GM18873 (cell line): ENCODE measurements around the gene CCDC175.
A peak's percentile ranks its signal among the peaks of the same experiment; 100 is the strongest.

Experiments
- ATAC-seq: cut with Tn5 transposase; IDR thresholded peaks from one replicate; pipeline ENCODE4 v1.9.1; 2021; ENCODE audit warnings: mild to moderate bottlenecking, moderate library complexity, moderate number of reproducible peaks; ENCODE audit not compliant: unreplicated experiment, low FRiP score

The CCDC175 gene

DNA sequence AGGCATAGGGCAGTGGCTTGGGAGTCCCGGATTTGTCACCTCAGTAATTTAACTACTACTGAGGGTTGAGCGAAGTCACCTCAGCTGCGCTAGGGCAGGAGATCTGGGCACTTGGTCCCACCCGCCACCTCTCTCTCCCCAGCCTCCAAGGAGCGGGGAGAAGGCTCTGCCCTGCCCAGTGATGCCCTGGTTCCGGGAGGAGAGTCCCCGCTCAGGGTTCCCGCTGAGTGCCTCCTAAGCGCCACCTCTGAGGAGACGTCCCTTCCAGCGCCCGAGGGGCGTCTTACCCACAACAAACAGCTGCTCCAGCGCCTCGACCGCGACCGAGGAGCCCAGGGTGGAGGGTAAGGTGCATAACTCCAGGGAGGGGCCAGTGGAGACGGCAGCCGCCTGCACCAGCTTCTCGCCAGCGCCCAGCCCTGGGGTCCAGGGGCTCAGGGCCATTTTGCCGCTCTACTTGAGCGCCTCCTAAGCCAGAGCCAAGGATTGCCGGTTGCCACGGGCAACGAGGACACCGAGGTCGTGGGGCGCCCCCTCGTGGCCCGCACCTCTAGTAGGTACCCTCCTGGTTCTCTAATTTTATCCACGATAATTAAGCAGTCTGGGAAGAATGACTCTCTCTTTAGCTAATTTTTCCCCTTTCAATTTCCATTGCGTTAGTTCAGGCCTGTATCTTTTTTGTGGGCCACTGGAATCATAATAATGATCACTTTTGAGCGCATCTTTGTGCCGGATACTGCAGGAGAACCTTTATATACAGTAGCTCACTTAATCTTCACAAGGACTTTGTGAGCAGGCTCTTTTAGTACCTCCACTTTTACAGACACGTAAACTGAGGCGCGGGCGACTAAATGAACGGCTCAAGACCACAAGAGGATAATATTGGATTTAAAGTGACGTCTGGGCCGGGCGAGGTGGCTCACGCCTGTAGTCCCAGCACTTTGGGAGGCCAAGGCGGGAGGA is at the start of gene CCDC175:
Gene CCDC175, minus strand, starts transcription at position 481 of the 963 bp plus-strand sequence. Its CDS starts 37 bp downstream, at position 444.
- peak; percentile 90 for ATAC-seq

DNA sequence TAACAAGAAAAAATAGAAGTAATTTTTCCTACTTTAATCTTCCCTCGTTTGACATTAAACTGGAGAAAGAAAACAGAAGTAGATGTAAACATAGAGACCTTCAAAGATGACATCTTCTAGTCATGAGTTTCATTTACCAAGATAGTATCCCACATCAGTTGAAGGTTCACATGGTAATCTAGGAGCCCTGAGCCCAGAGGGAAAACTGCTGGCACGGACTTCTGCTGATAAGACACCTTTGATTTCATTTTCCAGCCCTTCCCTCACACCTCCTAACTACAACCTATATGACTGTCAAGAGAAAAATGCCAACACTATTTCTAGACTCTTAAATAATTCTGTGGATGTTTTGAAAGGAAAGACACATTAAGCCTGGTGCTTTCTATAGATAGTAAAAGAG is 46.0 kb upstream of the CCDC175 start:
- ATAC-seq, result no peak

- ATAC-seq, result no peak
Measured at GRCh38 chr14:59619061-59619460, 42.4 kb upstream of the CCDC175 start.

- no peak for ATAC-seq
Measured at GRCh38 chr14:59601056-59601455, 24.4 kb upstream of the CCDC175 start.

- no peak for ATAC-seq
Measured at GRCh38 chr14:59600211-59600945, 23.8 kb upstream of the CCDC175 start.

- ATAC-seq, result no peak
Measured at GRCh38 chr14:59595071-59595470, 18.5 kb upstream of the CCDC175 start.

DNA sequence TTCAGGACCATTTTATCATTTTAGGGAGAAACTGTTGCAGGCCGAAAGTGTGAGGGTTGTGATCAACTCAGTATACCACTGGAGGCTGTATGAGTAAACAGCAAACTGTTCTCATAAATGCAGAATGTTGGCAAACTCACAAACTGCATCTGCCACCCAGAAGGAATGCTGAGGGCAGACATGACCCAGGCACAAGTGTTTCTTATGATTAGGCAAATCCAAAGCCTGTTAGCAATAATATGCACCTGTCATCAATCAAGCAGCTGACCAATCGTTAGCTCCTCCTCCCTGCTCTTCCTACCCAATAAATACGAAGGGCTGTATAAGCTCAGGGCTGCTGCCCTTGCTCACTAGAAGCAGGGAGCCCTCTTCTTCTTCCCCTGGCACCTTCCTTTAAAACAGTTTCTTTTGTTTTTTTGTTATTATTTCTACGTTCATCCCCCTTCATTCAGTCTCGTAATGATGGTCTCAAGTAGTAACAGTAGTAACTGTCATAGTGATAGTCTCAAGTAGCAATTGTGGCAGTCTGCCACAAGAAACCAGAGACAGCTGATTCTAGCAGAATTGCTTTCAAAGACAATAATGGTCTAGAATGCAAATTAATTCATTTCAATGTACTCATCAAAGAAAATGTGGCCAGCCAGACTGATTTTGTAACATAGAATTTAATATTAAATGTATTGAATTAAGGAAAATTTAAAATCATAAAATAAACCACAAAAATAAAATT is 15.2 kb upstream of the CCDC175 start:
- ATAC-seq, result no peak

DNA sequence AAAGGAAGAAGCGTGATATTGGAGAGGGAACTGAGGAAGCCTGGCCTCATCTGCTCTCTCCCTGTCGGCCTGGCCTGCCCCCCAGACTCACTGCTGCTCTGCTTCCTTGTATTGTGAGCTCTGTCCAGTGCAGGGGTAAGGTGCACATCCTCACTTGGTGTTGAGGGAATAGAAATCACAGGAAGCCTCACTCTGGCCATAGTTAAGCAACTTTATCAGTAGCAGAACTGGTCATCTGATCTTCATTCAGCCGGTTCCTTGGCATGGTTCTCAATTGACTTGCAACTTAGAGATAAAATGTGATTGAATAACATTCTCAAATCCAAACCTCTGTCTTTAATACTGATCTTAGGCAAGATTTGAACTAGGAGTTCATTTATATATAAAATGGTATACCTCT is 11.5 kb upstream of the CCDC175 start:
- no peak for ATAC-seq

DNA sequence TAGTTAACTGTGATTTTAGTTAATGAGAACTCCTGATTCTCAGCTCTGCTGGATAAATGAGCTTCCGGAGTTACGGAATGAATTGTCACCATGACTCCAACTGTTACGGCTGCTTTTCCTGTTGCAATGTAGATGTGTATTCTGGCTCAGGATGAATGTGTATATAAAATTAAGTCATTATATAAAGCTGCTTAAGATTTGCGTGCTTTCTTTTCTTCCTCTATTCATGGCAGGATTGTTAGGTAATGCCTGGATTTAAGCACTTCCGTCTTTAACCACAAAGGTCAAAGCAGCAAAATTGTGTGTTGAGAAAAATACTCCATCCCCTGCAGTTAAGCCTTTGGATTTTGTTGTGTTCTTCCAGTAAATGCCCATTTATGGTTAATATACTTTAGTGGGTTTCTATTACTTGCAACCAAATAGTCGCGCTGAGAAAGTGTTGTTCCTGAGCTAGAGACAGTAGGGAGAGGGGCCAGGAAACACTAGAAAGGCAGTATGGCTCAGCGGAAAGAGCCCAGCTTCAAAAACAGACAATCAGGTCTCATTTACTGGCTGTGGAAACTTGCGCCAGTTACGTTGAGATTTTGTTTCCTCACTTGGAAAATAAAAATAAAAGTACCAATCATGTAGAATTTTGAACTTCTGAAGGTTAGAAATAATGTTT is 9.4 kb upstream of the CCDC175 start:
- ATAC-seq, result no peak

- ATAC-seq, result no peak
Measured at GRCh38 chr14:59583755-59584154, 7.1 kb upstream of the CCDC175 start.

DNA sequence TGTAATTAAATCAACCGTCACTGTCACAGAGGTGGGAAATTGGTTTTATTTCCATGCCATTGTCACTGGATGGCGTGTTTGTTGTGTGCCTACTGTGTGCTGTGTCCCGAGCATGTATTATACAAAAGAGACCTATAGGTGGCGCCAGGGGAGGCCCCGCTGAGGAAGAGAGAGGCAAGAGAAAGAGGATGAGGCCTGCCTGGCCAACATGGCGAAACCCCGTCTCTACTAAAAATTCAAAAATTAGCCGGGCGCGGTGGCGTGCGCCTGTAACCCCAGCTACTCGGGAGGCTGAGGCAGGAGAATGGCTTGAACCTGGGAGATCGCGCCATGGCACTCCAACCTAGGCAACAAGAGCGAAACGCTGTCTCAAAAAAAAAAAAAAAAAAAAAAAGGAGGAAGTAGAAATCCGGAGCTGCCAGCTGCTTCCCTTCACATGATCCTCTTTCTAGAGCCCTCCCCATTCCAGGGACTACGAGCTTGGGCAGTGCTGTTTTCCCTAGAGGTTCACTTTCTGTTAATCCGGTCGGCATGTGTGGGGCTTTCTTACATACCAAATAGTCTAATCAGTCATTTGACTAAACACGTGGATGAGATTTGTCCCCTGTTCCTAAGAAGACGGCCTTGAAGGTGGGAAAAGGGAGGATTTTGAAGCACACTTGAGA is 6.4 kb upstream of the CCDC175 start:
- no peak for ATAC-seq

DNA sequence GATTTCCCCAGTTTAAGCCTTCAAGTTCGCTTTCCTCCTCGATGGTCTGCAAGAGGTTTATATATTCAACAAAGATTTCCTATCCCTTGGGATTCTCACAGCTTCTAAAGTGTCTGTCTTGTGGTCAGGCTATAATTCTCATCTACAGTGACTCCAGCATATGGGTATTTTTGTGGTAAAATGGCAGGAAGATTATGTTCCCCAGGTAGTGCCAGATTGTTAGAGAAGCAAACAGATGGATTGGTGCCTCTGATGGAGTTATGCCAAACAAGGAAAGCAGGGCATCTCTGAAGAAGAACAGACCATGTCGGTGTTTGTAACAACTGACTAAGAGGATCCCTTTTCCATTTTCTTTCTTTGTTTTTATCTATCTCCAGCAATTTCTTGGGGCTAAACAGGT is 5.5 kb upstream of the CCDC175 start:
- no peak for ATAC-seq

DNA sequence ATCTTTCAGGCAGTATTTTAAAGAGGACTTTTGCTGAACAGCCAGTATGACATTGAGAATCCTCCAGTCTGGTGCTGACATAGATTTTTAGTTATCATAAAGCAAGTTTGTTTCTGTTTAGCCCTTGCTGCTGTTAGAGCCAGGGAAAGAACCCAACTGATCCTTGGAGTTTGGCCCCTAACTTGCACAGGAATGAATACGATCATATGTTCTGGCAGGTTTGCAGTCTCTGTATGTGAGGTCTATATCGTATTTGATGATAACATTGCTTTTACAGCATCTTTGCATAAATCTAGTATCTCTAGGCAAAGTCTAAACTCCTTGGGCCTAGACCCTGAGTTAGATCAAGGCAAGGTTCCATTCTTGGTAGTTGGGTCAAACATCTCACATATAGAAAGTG is 4.3 kb upstream of the CCDC175 start:
- no peak for ATAC-seq

GRCh38 chr14:59570122-59570521 is 6.5 kb downstream of the CCDC175 start:
- no peak for ATAC-seq

- ATAC-seq, result no peak
Measured at GRCh38 chr14:59566725-59567124, 9.9 kb downstream of the CCDC175 start.

- ATAC-seq, result no peak
Measured at GRCh38 chr14:59566296-59566695, 10.3 kb downstream of the CCDC175 start.

- no peak for ATAC-seq
Measured at GRCh38 chr14:59565087-59565486, 11.5 kb downstream of the CCDC175 start.

DNA sequence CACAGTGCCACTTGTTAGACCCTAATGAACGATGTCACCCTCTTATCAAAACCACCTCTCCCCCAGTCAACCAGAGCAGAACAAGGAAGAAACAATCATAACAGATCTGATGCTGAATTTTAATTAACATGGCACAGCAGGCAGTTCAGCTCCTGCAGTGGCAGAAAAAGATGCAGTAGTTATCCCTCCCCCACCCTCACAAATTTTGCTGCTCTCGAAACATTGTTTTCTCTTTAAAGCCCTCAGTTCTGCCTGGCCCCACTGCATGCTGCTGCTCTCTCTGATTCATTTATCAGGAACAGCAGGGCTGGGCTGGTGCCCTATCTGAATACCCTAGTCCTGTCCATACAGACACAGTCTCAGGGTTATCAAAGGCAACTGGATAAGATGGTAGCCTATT is 12.2 kb downstream of the CCDC175 start:
- ATAC-seq, result no peak

DNA sequence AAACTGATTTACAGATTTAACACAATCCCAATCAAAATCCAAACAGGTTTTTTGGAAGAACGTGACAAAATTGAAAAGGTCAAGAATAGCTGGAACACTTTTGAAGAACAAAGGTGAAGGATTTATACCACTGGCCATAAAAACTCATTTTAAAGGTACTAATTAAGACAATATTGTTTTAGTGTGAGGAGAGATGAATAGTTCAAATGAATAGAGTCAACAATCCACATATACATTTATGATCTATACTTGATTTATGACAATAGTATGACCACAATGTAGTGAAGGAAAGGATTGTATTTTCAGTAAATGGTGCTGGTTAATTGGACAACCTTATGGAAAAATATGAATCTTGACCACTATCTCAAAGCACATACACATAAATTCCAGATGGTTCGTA is 29.3 kb downstream of the CCDC175 start:
- no peak for ATAC-seq

DNA sequence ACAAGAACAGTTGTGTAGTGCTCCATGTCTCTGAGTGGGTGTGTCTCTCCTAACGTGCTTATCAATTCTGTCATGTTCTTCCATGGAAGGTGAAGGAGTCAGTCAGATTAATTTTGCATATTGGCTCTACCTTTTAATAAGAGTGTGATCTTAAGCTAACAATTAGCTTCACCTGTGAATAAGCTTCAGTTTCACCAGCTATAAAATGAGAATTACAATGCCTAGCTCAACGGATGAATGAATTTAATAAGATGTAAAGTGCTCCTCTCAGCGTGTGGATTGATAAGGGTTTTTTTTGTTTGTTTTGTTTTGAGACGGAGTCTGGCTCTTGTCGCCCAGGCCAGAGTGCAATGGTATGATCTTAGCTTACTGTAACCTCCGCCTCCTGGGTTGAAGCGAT is 32.7 kb downstream of the CCDC175 start:
- no peak for ATAC-seq
